ENCODE measurements around the gene IRAK3.
"Not testable (repeated sequence)": the region's sequence is repeated elsewhere in the genome, so short reads cannot be mapped to it uniquely, and the experiment has no call there.

DNA sequence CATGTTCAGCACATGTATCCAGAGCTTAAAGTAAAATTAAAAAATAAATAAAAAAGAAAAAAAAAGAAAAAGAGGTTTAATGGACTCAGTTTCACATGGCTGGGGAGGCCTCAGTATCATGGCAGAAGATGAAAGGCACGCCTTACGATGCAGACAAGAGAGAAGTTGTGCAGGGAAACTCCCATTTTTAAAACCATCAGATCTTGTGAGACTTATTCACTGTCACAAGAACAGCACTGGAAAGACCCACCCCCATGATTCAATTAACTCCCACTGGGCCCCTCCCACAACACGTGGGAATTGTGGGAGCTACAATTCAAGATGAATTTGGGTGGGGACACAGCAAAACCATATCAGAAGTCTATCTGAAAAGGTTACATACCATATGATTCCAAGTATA is 24.0 kb downstream of the IRAK3 start:
- TF ChIP-seq, protein P1, sequence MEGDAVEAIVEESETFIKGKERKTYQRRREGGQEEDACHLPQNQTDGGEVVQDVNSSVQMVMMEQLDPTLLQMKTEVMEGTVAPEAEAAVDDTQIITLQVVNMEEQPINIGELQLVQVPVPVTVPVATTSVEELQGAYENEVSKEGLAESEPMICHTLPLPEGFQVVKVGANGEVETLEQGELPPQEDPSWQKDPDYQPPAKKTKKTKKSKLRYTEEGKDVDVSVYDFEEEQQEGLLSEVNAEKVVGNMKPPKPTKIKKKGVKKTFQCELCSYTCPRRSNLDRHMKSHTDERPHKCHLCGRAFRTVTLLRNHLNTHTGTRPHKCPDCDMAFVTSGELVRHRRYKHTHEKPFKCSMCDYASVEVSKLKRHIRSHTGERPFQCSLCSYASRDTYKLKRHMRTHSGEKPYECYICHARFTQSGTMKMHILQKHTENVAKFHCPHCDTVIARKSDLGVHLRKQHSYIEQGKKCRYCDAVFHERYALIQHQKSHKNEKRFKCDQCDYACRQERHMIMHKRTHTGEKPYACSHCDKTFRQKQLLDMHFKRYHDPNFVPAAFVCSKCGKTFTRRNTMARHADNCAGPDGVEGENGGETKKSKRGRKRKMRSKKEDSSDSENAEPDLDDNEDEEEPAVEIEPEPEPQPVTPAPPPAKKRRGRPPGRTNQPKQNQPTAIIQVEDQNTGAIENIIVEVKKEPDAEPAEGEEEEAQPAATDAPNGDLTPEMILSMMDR (IDR thresholded peaks at IDR 0.05; ENCODE audit: insufficient read depth, low read length, poor library complexity, severe bottlenecking) = not testable (repeated sequence)
- not testable (repeated sequence) for TF ChIP-seq EZH2phosphoT487 (conservative IDR thresholded peaks at IDR 0.05; ENCODE audit: low read length)

Data from SU-DHL-6 (cell line).